Right atrium auricular region (tissue), 2 donors: ENCODE data around the gene KCNH4. TPM values are rescaled to one million over a fixed set of nuclear protein-coding genes. Genes with fewer than 3 reads are reported as not detected.

Experiments
- DNase-seq: peaks from one replicate; pipeline ENCODE4 v3.0.0-alpha.2; 2019; ENCODE audit warnings: low spot score
- H3K27ac ChIP-seq, 2 donors: fragments of 200-600 bp; sonication (generic); 1 replicate in 1 of 2; 2 replicates in 1 of 2; pipeline ENCODE4 v1.5.1; 2016 to 2019
- H3K27me3 ChIP-seq, 2 donors: fragments of 200-600 bp; sonication (generic); one replicate each; pipeline versions ENCODE4 v1.5.1 to v1.6.0; 2017 to 2019
- H3K36me3 ChIP-seq: fragments of 200-600 bp; sonication (generic); one replicate; pipeline ENCODE4 v1.5.1; 2016
- H3K4me1 ChIP-seq, 2 donors: fragments of 200-600 bp; sonication (generic); one replicate each; pipeline versions ENCODE4 v1.5.1 to v1.6.0; 2017 to 2019
- H3K4me3 ChIP-seq, 2 donors: fragments of 200-600 bp; sonication (generic); 1 replicate in 1 of 2; 2 replicates in 1 of 2; pipeline ENCODE4 v1.5.1; 2017 to 2019; ENCODE audit warnings: mild to moderate bottlenecking in 1 of 2, moderate library complexity in 1 of 2
- H3K9me3 ChIP-seq, 2 donors: fragments of 200-600 bp; sonication (generic); one replicate each; pipeline ENCODE4 v1.5.1; 2019
- total RNA-seq, 2 donors: library from RNA; depleted of rRNA; stranded (reverse); fragments of >200 nt; gene quantifications; one replicate each; pipeline ENCODE4 v1.1.0, GENCODE V29; 2016
- TF ChIP-seq, protein P1 (sequence below), 2 donors: fragments of 200-600 bp; sonication (generic); IDR thresholded peaks; one replicate each; pipeline ENCODE4 v1.5.1; 2019; ENCODE audit warnings: antibody characterized with exemption in 2 of 2

The KCNH4 gene
- total RNA-seq, 2 donors from 2014 or later, result 0.15 to 0.35 TPM

GRCh38 chr17:42203354-42203753 is 22.4 kb upstream of the KCNH4 start:
- H3K27ac ChIP-seq, result no peak overlapping the region
- peaks cover 0 to 18% of the 10 kb centered on the region in 2 donors for H3K4me1 ChIP-seq
- peaks cover 52% of the 10 kb centered on the region for H3K36me3 ChIP-seq
- H3K9me3 ChIP-seq, result no peaks in the 10 kb centered on the region
- TF ChIP-seq, protein P1, sequence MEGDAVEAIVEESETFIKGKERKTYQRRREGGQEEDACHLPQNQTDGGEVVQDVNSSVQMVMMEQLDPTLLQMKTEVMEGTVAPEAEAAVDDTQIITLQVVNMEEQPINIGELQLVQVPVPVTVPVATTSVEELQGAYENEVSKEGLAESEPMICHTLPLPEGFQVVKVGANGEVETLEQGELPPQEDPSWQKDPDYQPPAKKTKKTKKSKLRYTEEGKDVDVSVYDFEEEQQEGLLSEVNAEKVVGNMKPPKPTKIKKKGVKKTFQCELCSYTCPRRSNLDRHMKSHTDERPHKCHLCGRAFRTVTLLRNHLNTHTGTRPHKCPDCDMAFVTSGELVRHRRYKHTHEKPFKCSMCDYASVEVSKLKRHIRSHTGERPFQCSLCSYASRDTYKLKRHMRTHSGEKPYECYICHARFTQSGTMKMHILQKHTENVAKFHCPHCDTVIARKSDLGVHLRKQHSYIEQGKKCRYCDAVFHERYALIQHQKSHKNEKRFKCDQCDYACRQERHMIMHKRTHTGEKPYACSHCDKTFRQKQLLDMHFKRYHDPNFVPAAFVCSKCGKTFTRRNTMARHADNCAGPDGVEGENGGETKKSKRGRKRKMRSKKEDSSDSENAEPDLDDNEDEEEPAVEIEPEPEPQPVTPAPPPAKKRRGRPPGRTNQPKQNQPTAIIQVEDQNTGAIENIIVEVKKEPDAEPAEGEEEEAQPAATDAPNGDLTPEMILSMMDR (IDR thresholded peaks at IDR 0.05), result no peak
- no peak overlapping the region for H3K4me3 ChIP-seq
- no peak for DNase-seq
- no peaks in the 10 kb centered on the region for H3K27me3 ChIP-seq

DNA sequence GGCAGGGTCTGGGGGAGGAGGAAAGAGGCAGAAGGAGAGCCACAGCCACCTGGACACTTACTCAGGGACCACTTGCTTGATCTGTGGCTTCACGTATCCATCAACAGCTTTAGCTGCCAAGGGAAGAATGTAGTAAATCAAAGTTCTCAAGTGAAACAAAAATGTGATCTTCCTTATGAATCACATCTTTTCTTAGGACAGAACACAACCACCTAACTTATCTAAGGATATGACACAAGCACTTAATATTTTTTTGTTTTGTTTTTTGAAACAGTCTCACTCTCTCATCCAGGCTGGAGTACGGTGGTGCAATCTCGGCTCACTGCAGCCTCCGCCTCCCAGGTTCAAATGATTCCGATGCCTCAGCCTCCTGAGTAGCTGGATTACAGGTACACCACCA is 21.8 kb upstream of the KCNH4 start:
- no peak overlapping the region for H3K4me3 ChIP-seq

GRCh38 chr17:42202159-42202558 is 21.2 kb upstream of the KCNH4 start:
- peaks cover 42% of the 10 kb centered on the region for H3K36me3 ChIP-seq
- no peaks in the 10 kb centered on the region for H3K27me3 ChIP-seq
- H3K9me3 ChIP-seq, result no peaks in the 10 kb centered on the region
- peaks cover 0 to 18% of the 10 kb centered on the region in 2 donors for H3K4me1 ChIP-seq
- DNase-seq, result no peak
- TF ChIP-seq, protein P1 (IDR thresholded peaks at IDR 0.05), result no peak
- H3K4me3 ChIP-seq, result no peak overlapping the region
- no peak overlapping the region for H3K27ac ChIP-seq

More for the DNA sequence above, 21.8 kb upstream of the KCNH4 start:
- H3K36me3 ChIP-seq, result peaks cover 46% of the 10 kb centered on the region
- H3K9me3 ChIP-seq, result no peaks in the 10 kb centered on the region
- no peaks in the 10 kb centered on the region for H3K27me3 ChIP-seq
- no peak for DNase-seq
- H3K4me1 ChIP-seq, result peaks cover 0 to 18% of the 10 kb centered on the region in 2 donors
- H3K27ac ChIP-seq, result no peak overlapping the region
- TF ChIP-seq, protein P1 (IDR thresholded peaks at IDR 0.05), result no peak

GRCh38 chr17:42201458-42201772 is 20.5 kb upstream of the KCNH4 start:
- TF ChIP-seq, protein P1 (IDR thresholded peaks at IDR 0.05), result no peak
- DNase-seq, result no peak
- H3K27me3 ChIP-seq, result no peaks in the 10 kb centered on the region
- peaks cover 0 to 18% of the 10 kb centered on the region in 2 donors for H3K4me1 ChIP-seq
- H3K36me3 ChIP-seq, result peaks cover 35% of the 10 kb centered on the region
- H3K4me3 ChIP-seq, result no peak overlapping the region
- H3K9me3 ChIP-seq, result no peaks in the 10 kb centered on the region
- H3K27ac ChIP-seq, result peak overlapping the region in 1 of 2 donors; percentile 59

GRCh38 chr17:42200706-42201457 is 19.9 kb upstream of the KCNH4 start:
- Histone ChIP-seq H3K36me3 (peaks cover 30% of the 10 kb centered on the region), H3K4me1 (peaks cover 0 to 18% of the 10 kb centered on the region in 2 donors), H3K27ac (peak overlapping the region; percentile 23 to 59), H3K27me3 (no peaks in the 10 kb centered on the region), H3K4me3 (no peak overlapping the region), H3K9me3 (no peaks in the 10 kb centered on the region)
- DNase-seq, result peak; percentile 74
- TF ChIP-seq, protein P1 (IDR thresholded peaks at IDR 0.05), result no peak
